SJCRH30 (cell line): Measurements from ENCODE around the gene ZNF85. TPM values are rescaled to one million over a fixed set of nuclear protein-coding genes. Genes with fewer than 3 reads are reported as not detected.
"Not testable (repeated sequence)": the region's sequence is repeated elsewhere in the genome, so short reads cannot be mapped to it uniquely, and the experiment has no call there.

Source experiments
- DNase-seq, 2 experiments: peaks; one replicate each; pipeline ENCODE4 v3.0.0-alpha.2; 2015 to 2020
- H3K27ac ChIP-seq: fragments of 250-450 bp; sonication (Bioruptor Pico); 2 replicates; pipeline ENCODE4 v1.5.1; 2020; ENCODE audit warnings: mild to moderate bottlenecking, moderate library complexity
- H3K27me3 ChIP-seq: fragments of 250-450 bp; sonication (Bioruptor Pico); 2 replicates; pipeline ENCODE4 v1.5.1; 2020; ENCODE audit warnings: mild to moderate bottlenecking, moderate library complexity
- H3K36me3 ChIP-seq: fragments of 250-450 bp; sonication (Bioruptor Pico); 2 replicates; pipeline ENCODE4 v1.5.1; 2020; ENCODE audit warnings: mild to moderate bottlenecking, moderate library complexity
- H3K4me1 ChIP-seq: fragments of 250-450 bp; sonication (Bioruptor Pico); 2 replicates; pipeline ENCODE4 v1.5.1; 2020; ENCODE audit warnings: mild to moderate bottlenecking, moderate library complexity
- H3K4me3 ChIP-seq: fragments of 250-450 bp; sonication (Bioruptor Pico); 2 replicates; pipeline ENCODE4 v1.5.1; 2020; ENCODE audit warnings: mild to moderate bottlenecking, moderate library complexity
- H3K9me3 ChIP-seq: fragments of 250-450 bp; sonication (Bioruptor Pico); replicated peaks from 2 replicates; pipeline ENCODE4 v1.5.1; 2020; ENCODE audit warnings: mild to moderate bottlenecking, moderate library complexity
- total RNA-seq: library from RNA; depleted of rRNA; stranded (reverse); fragments of >200 nt; shearing (Covaris generic); gene quantifications from 2 replicates; pipeline ENCODE4 v1.2.3, GENCODE V29; 2014; rRNA removed

The ZNF85 gene
- 33.8 and 35.4 TPM in 2 replicates for total RNA-seq

- Histone ChIP-seq H3K4me3 (peak within 1 kb of the TSS; percentile 81), H3K27ac (peak within 1 kb of the TSS; percentile 90), H3K9me3 (peaks cover 8% of the 10 kb centered on the region; the same call in 1 of the 2 replicates), H3K36me3 (peaks cover 9% of the 10 kb centered on the region), H3K4me1 (no peaks in the 10 kb centered on the region; the same call in 1 of the 2 replicates), H3K27me3 (no peaks in the 10 kb centered on the region)
- DNase-seq, result peak; percentile 92 to 96
These were observed at the start of gene ZNF85 for GRCh38 chr19:20923077-20923871. ZNF85 (plus strand) TSS chr19:20923251; CDS start chr19:20923401, 150 bp downstream.

GRCh38 chr19:20879501-20879900 is 43.5 kb upstream of the ZNF85 start:
- Histone ChIP-seq H3K27me3 (no peaks in the 10 kb centered on the region), H3K27ac (no peak overlapping the region), H3K9me3 (no peaks in the 10 kb centered on the region), H3K4me3 (no peak overlapping the region), H3K36me3 (no peaks in the 10 kb centered on the region), H3K4me1 (no peaks in the 10 kb centered on the region)
- no peak for DNase-seq

- Histone ChIP-seq H3K27me3 (no peaks in the 10 kb centered on the region), H3K4me1 (no peaks in the 10 kb centered on the region), H3K9me3 (peaks cover 3% of the 10 kb centered on the region; the same call in 1 of the 2 replicates), H3K36me3 (no peaks in the 10 kb centered on the region), H3K27ac (no peak overlapping the region), H3K4me3 (no peak overlapping the region)
- DNase-seq, result no peak
These were observed 10.1 kb upstream of the ZNF85 start for GRCh38 chr19:20912973-20913372.

- H3K4me1 ChIP-seq, result no peaks in the 10 kb centered on the region; the same call in 1 of the 2 replicates
- no peak overlapping the region for H3K4me3 ChIP-seq
- H3K36me3 ChIP-seq, result peaks cover 23% of the 10 kb centered on the region
- H3K27ac ChIP-seq, result no peak overlapping the region
- no peak for DNase-seq
- H3K27me3 ChIP-seq, result no peaks in the 10 kb centered on the region
- H3K9me3 ChIP-seq, result peaks cover 8% of the 10 kb centered on the region; the same call in 1 of the 2 replicates
These were observed 2.4 kb downstream of the ZNF85 start for GRCh38 chr19:20925481-20925880.

- no peaks in the 10 kb centered on the region for H3K27me3 ChIP-seq
- H3K4me1 ChIP-seq, result no peaks in the 10 kb centered on the region; the same call in 1 of the 2 replicates
- no peak for DNase-seq
- no peak overlapping the region for H3K4me3 ChIP-seq
- H3K27ac ChIP-seq, result no peak overlapping the region
- H3K36me3 ChIP-seq, result peaks cover 25% of the 10 kb centered on the region
- peaks cover 9% of the 10 kb centered on the region; the same call in 1 of the 2 replicates for H3K9me3 ChIP-seq
These were observed 3.7 kb downstream of the ZNF85 start for GRCh38 chr19:20926796-20927195.

GRCh38 chr19:20928371-20928770 is 5.3 kb downstream of the ZNF85 start:
- H3K9me3 ChIP-seq, result peaks cover 16% of the 10 kb centered on the region; the same call in 1 of the 2 replicates
- DNase-seq, result peak; percentile 4 to 9
- H3K27ac ChIP-seq, result no peak overlapping the region

GRCh38 chr19:20936322-20936947 is 13.4 kb downstream of the ZNF85 start:
- Histone ChIP-seq H3K36me3 (peaks cover 74% of the 10 kb centered on the region), H3K9me3 (0 out of 2 replicates have a peak, but pooled peaks cover 10% of the 10 kb centered on the region)
- not testable (repeated sequence) for H3K27me3 ChIP-seq, H3K27ac ChIP-seq, H3K4me3 ChIP-seq, H3K4me1 ChIP-seq, DNase-seq

More at GRCh38 chr19:20928371-20928770, 5.3 kb downstream of the ZNF85 start:
- Histone ChIP-seq H3K4me3 (no peak overlapping the region), H3K4me1 (no peaks in the 10 kb centered on the region), H3K27me3 (no peaks in the 10 kb centered on the region), H3K36me3 (peaks cover 34% of the 10 kb centered on the region)

GRCh38 chr19:20952561-20953095 is 29.6 kb downstream of the ZNF85 start:
- H3K4me1 ChIP-seq, result not testable (repeated sequence)
- peaks cover 19% of the 10 kb centered on the region for H3K9me3 ChIP-seq

GRCh38 chr19:20964798-20965197 is 41.7 kb downstream of the ZNF85 start:
- H3K27ac ChIP-seq, result no peak overlapping the region
- H3K36me3 ChIP-seq, result no peaks in the 10 kb centered on the region
- peak in 1 of 2 experiments; percentile 3 for DNase-seq
- H3K27me3 ChIP-seq, result no peaks in the 10 kb centered on the region
- no peaks in the 10 kb centered on the region for H3K4me1 ChIP-seq
- no peaks in the 10 kb centered on the region for H3K9me3 ChIP-seq
- H3K4me3 ChIP-seq, result no peak overlapping the region

More at GRCh38 chr19:20952561-20953095, 29.6 kb downstream of the ZNF85 start:
- DNase-seq, H3K27ac ChIP-seq, H3K27me3 ChIP-seq, H3K4me3 ChIP-seq: not testable (repeated sequence)
- H3K36me3 ChIP-seq, result peaks cover 18% of the 10 kb centered on the region

- no peak overlapping the region for H3K27ac ChIP-seq
- H3K4me3 ChIP-seq, result no peak overlapping the region
- H3K4me1 ChIP-seq, result no peaks in the 10 kb centered on the region
- DNase-seq, result no peak
- no peaks in the 10 kb centered on the region for H3K9me3 ChIP-seq
- no peaks in the 10 kb centered on the region for H3K36me3 ChIP-seq
- H3K27me3 ChIP-seq, result no peaks in the 10 kb centered on the region
These were observed 45.0 kb downstream of the ZNF85 start for GRCh38 chr19:20968092-20968491.

GRCh38 chr19:20969498-20969897 is 46.4 kb downstream of the ZNF85 start:
- no peaks in the 10 kb centered on the region for H3K27me3 ChIP-seq
- H3K4me3 ChIP-seq, result no peak overlapping the region
- H3K36me3 ChIP-seq, result no peaks in the 10 kb centered on the region
- H3K4me1 ChIP-seq, result no peaks in the 10 kb centered on the region
- H3K27ac ChIP-seq, result no peak overlapping the region
- H3K9me3 ChIP-seq, result no peaks in the 10 kb centered on the region
- DNase-seq, result no peak

- H3K36me3 ChIP-seq, result no peaks in the 10 kb centered on the region
- no peaks in the 10 kb centered on the region for H3K27me3 ChIP-seq
- no peak for DNase-seq
- H3K4me3 ChIP-seq, result no peak overlapping the region
- no peak overlapping the region for H3K27ac ChIP-seq
- H3K9me3 ChIP-seq, result no peaks in the 10 kb centered on the region
- no peaks in the 10 kb centered on the region for H3K4me1 ChIP-seq
These were observed 46.8 kb downstream of the ZNF85 start for GRCh38 chr19:20969898-20970297.

GRCh38 chr19:20992788-20993187 is 69.7 kb downstream of the ZNF85 start:
- not testable (repeated sequence) for H3K27me3 ChIP-seq, H3K4me3 ChIP-seq, H3K9me3 ChIP-seq, H3K36me3 ChIP-seq, DNase-seq, H3K4me1 ChIP-seq, H3K27ac ChIP-seq

GRCh38 chr19:20999731-21000352 is 76.8 kb downstream of the ZNF85 start:
- Histone ChIP-seq H3K4me1 (no peaks in the 10 kb centered on the region), H3K4me3 (peak overlapping the region; percentile 65), H3K27me3 (no peaks in the 10 kb centered on the region), H3K9me3 (no peaks in the 10 kb centered on the region), H3K27ac (peak overlapping the region; percentile 63), H3K36me3 (no peaks in the 10 kb centered on the region)
- peak; percentile 85 to 90 for DNase-seq
